ENCODE data around the gene ATP9B. TPM values are rescaled to one million over a fixed set of nuclear protein-coding genes. Genes with fewer than 3 reads are reported as not detected.

The ATP9B gene
- total RNA-seq, 1 experiment from 2014 or later, result 17.8 TPM

DNA sequence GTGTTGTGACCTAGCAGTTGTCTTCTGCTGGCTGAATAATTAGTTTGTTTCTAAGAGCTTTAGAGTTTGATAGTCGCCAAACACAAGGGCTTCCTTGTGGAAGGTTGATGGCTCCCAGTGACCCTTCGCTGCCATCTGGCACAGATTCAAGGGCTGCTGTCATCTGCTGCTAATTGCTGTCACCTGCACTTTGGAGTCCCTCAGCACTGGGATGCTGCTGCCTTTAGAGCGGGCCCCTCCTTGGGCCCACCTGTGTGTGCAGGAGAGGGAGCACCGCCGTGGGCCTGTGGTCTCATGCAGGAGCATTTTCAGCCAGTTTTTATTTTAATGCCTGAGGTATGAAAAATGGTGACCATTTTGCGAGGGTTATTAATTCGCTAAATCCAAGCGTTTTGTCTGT, 172.6 kb downstream of the ATP9B start:
- intact Hi-C loops (cut with micrococcal nuclease), result no loop called here
- H3K9me3 ChIP-seq (ENCODE audit: control insufficient read depth in 1 of 2, insufficient read depth in 1 of 2, low read depth in 1 of 2, low read length in 2 of 2), result no peaks in the 10 kb centered on the region
- CTCF ChIA-PET, result no interaction called here
- RAD21 ChIA-PET (ENCODE audit: low non-redundant PET in 1 of 2, low total read pairs in 2 of 2, uncharacterized antibody in 2 of 2, unreplicated experiment in 2 of 2), result no interaction called here
- POLR2A ChIA-PET, result no interaction called here
- H2AFZ ChIP-seq (ENCODE audit: low read depth, low read length, poor library complexity, severe bottlenecking), result no peak overlapping the region
- no peaks in the 10 kb centered on the region for H3K36me3 ChIP-seq (ENCODE audit: control insufficient read depth in 1 of 2, insufficient read depth in 2 of 2, low read length in 2 of 2)
- H4K20me1 ChIP-seq (ENCODE audit: insufficient read depth), result no peaks in the 10 kb centered on the region
- H3K9ac ChIP-seq (ENCODE audit: low read length), result no peak overlapping the region
- no peaks in the 10 kb centered on the region for H3K27me3 ChIP-seq (ENCODE audit: insufficient read depth, low read length)
- no peak for ATAC-seq
- H3K4me1 ChIP-seq (ENCODE audit: control insufficient read depth in 1 of 2, insufficient read depth in 2 of 2, low read length in 2 of 2), result peaks cover 6 to 18% of the 10 kb centered on the region in 2 experiments
- no peaks in the 10 kb centered on the region for H3K9me2 ChIP-seq (ENCODE audit: insufficient read depth)
- no peak overlapping the region for H3K4me2 ChIP-seq (ENCODE audit: low read length)
- no peak overlapping the region for H3K4me3 ChIP-seq (replicated peaks in 1 of 2; ENCODE audit: low read depth in 1 of 2, low read length in 2 of 2)
- H3K27ac ChIP-seq (ENCODE audit: low read depth, low read length), result no peak overlapping the region
- TF ChIP-seq CEBPB (IDR thresholded peaks at IDR 0.05; ENCODE audit: low read depth) (no peak), RAD21 (IDR thresholded peaks at IDR 0.05; ENCODE audit: low read depth) (no peak), ZNF274 (IDR thresholded peaks at IDR 0.05; ENCODE audit: low read depth, low read length) (no peak), POLR2A (IDR thresholded peaks at IDR 0.05; ENCODE audit: borderline replicate concordance, extremely low read depth, insufficient read depth, insufficient read length) (no peak), EGR1 (IDR thresholded peaks at IDR 0.05; ENCODE audit: low read depth) (no peak), ZFX (IDR thresholded peaks at IDR 0.05) (no peak), TCF7L2 (IDR thresholded peaks at IDR 0.05; ENCODE audit: borderline replicate concordance, extremely low read depth, insufficient read depth, insufficient read length) (no peak)
- BruUV-seq (replicated peaks), result no TSS peak
- DNase-seq (ENCODE audit: low read depth, low spot score), result no peak
- no peaks in the 10 kb centered on the region for H3K79me2 ChIP-seq (ENCODE audit: insufficient read depth, low read length)

GRCh38 chr18:79242246-79242645, 173.1 kb downstream of the ATP9B start:
- Histone ChIP-seq H3K36me3 (ENCODE audit: control insufficient read depth in 1 of 2, insufficient read depth in 2 of 2, low read length in 2 of 2) (no peaks in the 10 kb centered on the region), H3K4me1 (ENCODE audit: control insufficient read depth in 1 of 2, insufficient read depth in 2 of 2, low read length in 2 of 2) (peaks cover 6 to 23% of the 10 kb centered on the region in 2 experiments), H3K27ac (ENCODE audit: low read depth, low read length) (no peak overlapping the region), H2AFZ (ENCODE audit: low read depth, low read length, poor library complexity, severe bottlenecking) (no peak overlapping the region), H3K79me2 (ENCODE audit: insufficient read depth, low read length) (no peaks in the 10 kb centered on the region), H3K9ac (ENCODE audit: low read length) (no peak overlapping the region), H3K4me2 (ENCODE audit: low read length) (no peak overlapping the region), H3K9me3 (ENCODE audit: control insufficient read depth in 1 of 2, insufficient read depth in 1 of 2, low read depth in 1 of 2, low read length in 2 of 2) (no peaks in the 10 kb centered on the region), H3K27me3 (ENCODE audit: insufficient read depth, low read length) (no peaks in the 10 kb centered on the region), H3K9me2 (ENCODE audit: insufficient read depth) (no peaks in the 10 kb centered on the region), H4K20me1 (ENCODE audit: insufficient read depth) (no peaks in the 10 kb centered on the region), H3K4me3 (replicated peaks in 1 of 2; ENCODE audit: low read depth in 1 of 2, low read length in 2 of 2) (no peak overlapping the region)
- intact Hi-C loops (cut with micrococcal nuclease), result no loop called here
- DNase-seq (ENCODE audit: low read depth, low spot score), result no peak
- RAD21 ChIA-PET (ENCODE audit: low non-redundant PET in 1 of 2, low total read pairs in 2 of 2, uncharacterized antibody in 2 of 2, unreplicated experiment in 2 of 2), result no interaction called here
- BruUV-seq (replicated peaks), result no TSS peak
- ATAC-seq, result no peak
- POLR2A ChIA-PET, result no interaction called here
- CTCF ChIA-PET, result no interaction called here
- TF ChIP-seq EZH2 (IDR thresholded peaks at IDR 0.05) (no peak), ZNF274 (IDR thresholded peaks at IDR 0.05; ENCODE audit: low read depth, low read length) (no peak), CBX3 (IDR thresholded peaks at IDR 0.05; ENCODE audit: low read depth) (no peak), JUND (IDR thresholded peaks at IDR 0.05) (no peak), YY1 (IDR thresholded peaks at IDR 0.05; ENCODE audit: extremely low read depth, insufficient replicate concordance, low read depth, low read length) (no peak), EGR1 (IDR thresholded peaks at IDR 0.05; ENCODE audit: low read depth) (no peak), TCF7L2 (IDR thresholded peaks at IDR 0.05; ENCODE audit: borderline replicate concordance, extremely low read depth, insufficient read depth, insufficient read length) (no peak), SRF (IDR thresholded peaks at IDR 0.05; ENCODE audit: low read depth) (no peak), POLR2AphosphoS5 (IDR thresholded peaks at IDR 0.05; ENCODE audit: low read depth, low read length) (no peak), EZH2phosphoT487 (IDR thresholded peaks at IDR 0.05; ENCODE audit: borderline replicate concordance) (no peak), RAD21 (IDR thresholded peaks at IDR 0.05; ENCODE audit: low read depth) (no peak), ZFX (IDR thresholded peaks at IDR 0.05) (no peak)
- TF ChIP-seq, protein P1, sequence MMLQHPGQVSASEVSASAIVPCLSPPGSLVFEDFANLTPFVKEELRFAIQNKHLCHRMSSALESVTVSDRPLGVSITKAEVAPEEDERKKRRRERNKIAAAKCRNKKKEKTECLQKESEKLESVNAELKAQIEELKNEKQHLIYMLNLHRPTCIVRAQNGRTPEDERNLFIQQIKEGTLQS (IDR thresholded peaks at IDR 0.05), result no peak
- TF ChIP-seq, protein P2, sequence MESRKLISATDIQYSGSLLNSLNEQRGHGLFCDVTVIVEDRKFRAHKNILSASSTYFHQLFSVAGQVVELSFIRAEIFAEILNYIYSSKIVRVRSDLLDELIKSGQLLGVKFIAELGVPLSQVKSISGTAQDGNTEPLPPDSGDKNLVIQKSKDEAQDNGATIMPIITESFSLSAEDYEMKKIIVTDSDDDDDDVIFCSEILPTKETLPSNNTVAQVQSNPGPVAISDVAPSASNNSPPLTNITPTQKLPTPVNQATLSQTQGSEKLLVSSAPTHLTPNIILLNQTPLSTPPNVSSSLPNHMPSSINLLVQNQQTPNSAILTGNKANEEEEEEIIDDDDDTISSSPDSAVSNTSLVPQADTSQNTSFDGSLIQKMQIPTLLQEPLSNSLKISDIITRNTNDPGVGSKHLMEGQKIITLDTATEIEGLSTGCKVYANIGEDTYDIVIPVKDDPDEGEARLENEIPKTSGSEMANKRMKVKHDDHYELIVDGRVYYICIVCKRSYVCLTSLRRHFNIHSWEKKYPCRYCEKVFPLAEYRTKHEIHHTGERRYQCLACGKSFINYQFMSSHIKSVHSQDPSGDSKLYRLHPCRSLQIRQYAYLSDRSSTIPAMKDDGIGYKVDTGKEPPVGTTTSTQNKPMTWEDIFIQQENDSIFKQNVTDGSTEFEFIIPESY (IDR thresholded peaks at IDR 0.05; ENCODE audit: extremely low read depth, insufficient replicate concordance, low read length), result no peak
- TF ChIP-seq, protein P3, sequence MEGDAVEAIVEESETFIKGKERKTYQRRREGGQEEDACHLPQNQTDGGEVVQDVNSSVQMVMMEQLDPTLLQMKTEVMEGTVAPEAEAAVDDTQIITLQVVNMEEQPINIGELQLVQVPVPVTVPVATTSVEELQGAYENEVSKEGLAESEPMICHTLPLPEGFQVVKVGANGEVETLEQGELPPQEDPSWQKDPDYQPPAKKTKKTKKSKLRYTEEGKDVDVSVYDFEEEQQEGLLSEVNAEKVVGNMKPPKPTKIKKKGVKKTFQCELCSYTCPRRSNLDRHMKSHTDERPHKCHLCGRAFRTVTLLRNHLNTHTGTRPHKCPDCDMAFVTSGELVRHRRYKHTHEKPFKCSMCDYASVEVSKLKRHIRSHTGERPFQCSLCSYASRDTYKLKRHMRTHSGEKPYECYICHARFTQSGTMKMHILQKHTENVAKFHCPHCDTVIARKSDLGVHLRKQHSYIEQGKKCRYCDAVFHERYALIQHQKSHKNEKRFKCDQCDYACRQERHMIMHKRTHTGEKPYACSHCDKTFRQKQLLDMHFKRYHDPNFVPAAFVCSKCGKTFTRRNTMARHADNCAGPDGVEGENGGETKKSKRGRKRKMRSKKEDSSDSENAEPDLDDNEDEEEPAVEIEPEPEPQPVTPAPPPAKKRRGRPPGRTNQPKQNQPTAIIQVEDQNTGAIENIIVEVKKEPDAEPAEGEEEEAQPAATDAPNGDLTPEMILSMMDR (IDR thresholded peaks at IDR 0.05 in 2 of 3, conservative IDR thresholded peaks at IDR 0.05 in 1 of 3; ENCODE audit: borderline replicate concordance in 1 of 3, insufficient read depth in 1 of 3, low read depth in 2 of 3, low read length in 2 of 3), result no peak
- TF ChIP-seq, protein P4, sequence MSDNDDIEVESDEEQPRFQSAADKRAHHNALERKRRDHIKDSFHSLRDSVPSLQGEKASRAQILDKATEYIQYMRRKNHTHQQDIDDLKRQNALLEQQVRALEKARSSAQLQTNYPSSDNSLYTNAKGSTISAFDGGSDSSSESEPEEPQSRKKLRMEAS (IDR thresholded peaks at IDR 0.05), result no peak

All from HCT116 (cell line).